ENCODE results near the gene SMAD3. TPM values are rescaled to one million over a fixed set of nuclear protein-coding genes. Genes with fewer than 3 reads are reported as not detected.

SMAD3 gene
- total and polyA plus RNA-seq, 2 experiments from 2014 or later, result 30.8 to 34.0 TPM

- H3K4me2 ChIP-seq (ENCODE audit: unreplicated experiment), result no peak overlapping the region
- H3K4me1 ChIP-seq (ENCODE audit: insufficient read depth), result 0 out of 2 replicates have a peak, but pooled peaks cover 2% of the 10 kb centered on the region
- no peaks in the 10 kb centered on the region for H4K20me1 ChIP-seq (ENCODE audit: insufficient read depth)
- no peak overlapping the region for H3K4me3 ChIP-seq
- 89 to 92% methylated on average over 3 of the region's 3 CpGs for WGBS, 2 experiments (ENCODE audit: low coverage in 1 of 2, low lambda C conversion rate in 2 of 2, missing lambda C conversion rate in 2 of 2)
- no peaks in the 10 kb centered on the region for H3F3A ChIP-seq (ENCODE audit: insufficient read depth)
- H3K27ac ChIP-seq, result no peak overlapping the region
- DNase-seq, result no peak
- no peak overlapping the region for H2AFZ ChIP-seq
- peaks cover 21% of the 10 kb centered on the region; the same call in 1 of the 2 replicates for H3K36me3 ChIP-seq (ENCODE audit: low read depth)
- H3K79me2 ChIP-seq (ENCODE audit: insufficient read depth), result 0 out of 2 replicates have a peak, but pooled peaks cover 5% of the 10 kb centered on the region
- H3K9ac ChIP-seq, result no peak overlapping the region
- H3K9me3 ChIP-seq (ENCODE audit: low read depth), result no peaks in the 10 kb centered on the region
- TF ChIP-seq EZH2 (IDR thresholded peaks at IDR 0.05; ENCODE audit: insufficient read depth, poor library complexity, severe bottlenecking) (no peak), EZH2phosphoT487 (IDR thresholded peaks at IDR 0.05; ENCODE audit: insufficient read depth, low read depth) (no peak)
- H3K27me3 ChIP-seq (replicated peaks; ENCODE audit: insufficient read depth), result no peaks in the 10 kb centered on the region
- H3K9me2 ChIP-seq (ENCODE audit: insufficient read depth), result no peaks in the 10 kb centered on the region
- in situ Hi-C loops (cut with MboI), result no loop called here
These were observed 142.3 kb downstream of the SMAD3 start for GRCh38 chr15:67207555-67208207.

- H3K79me2 ChIP-seq (ENCODE audit: insufficient read depth), result 0 out of 2 replicates have a peak, but pooled peaks cover 5% of the 10 kb centered on the region
- no peaks in the 10 kb centered on the region for H3K9me3 ChIP-seq (ENCODE audit: low read depth)
- no peak overlapping the region for H3K4me3 ChIP-seq
- no peak for DNase-seq
- H3F3A ChIP-seq (ENCODE audit: insufficient read depth), result no peaks in the 10 kb centered on the region
- no peaks in the 10 kb centered on the region for H3K27me3 ChIP-seq (replicated peaks; ENCODE audit: insufficient read depth)
- WGBS, 2 experiments (ENCODE audit: low coverage in 1 of 2, low lambda C conversion rate in 2 of 2, missing lambda C conversion rate in 2 of 2), result 100% methylated on average over 2 of the region's 2 CpGs
- no peak overlapping the region for H3K4me2 ChIP-seq (ENCODE audit: unreplicated experiment)
- H3K27ac ChIP-seq, result no peak overlapping the region
- H3K4me1 ChIP-seq (ENCODE audit: insufficient read depth), result 0 out of 2 replicates have a peak, but pooled peaks cover 4% of the 10 kb centered on the region
- H3K36me3 ChIP-seq (ENCODE audit: low read depth), result peaks cover 14% of the 10 kb centered on the region; the same call in 1 of the 2 replicates
- TF ChIP-seq EZH2phosphoT487 (IDR thresholded peaks at IDR 0.05; ENCODE audit: insufficient read depth, low read depth) (no peak), EZH2 (IDR thresholded peaks at IDR 0.05; ENCODE audit: insufficient read depth, poor library complexity, severe bottlenecking) (no peak)
- no peaks in the 10 kb centered on the region for H4K20me1 ChIP-seq (ENCODE audit: insufficient read depth)
- H3K9me2 ChIP-seq (ENCODE audit: insufficient read depth), result no peaks in the 10 kb centered on the region
- no peak overlapping the region for H3K9ac ChIP-seq
- H2AFZ ChIP-seq, result no peak overlapping the region
- in situ Hi-C loops (cut with MboI), result no loop called here
These were observed 143.0 kb downstream of the SMAD3 start for GRCh38 chr15:67208396-67208795.

- DNase-seq, result no peak
- Histone ChIP-seq H3K79me2 (ENCODE audit: insufficient read depth) (0 out of 2 replicates have a peak, but pooled peaks cover 5% of the 10 kb centered on the region), H3K4me1 (ENCODE audit: insufficient read depth) (0 out of 2 replicates have a peak, but pooled peaks cover 4% of the 10 kb centered on the region), H3K4me3 (no peak overlapping the region), H4K20me1 (ENCODE audit: insufficient read depth) (no peaks in the 10 kb centered on the region), H3K9me3 (ENCODE audit: low read depth) (no peaks in the 10 kb centered on the region), H3K4me2 (ENCODE audit: unreplicated experiment) (no peak overlapping the region), H3K27me3 (replicated peaks; ENCODE audit: insufficient read depth) (no peaks in the 10 kb centered on the region), H3K9me2 (ENCODE audit: insufficient read depth) (no peaks in the 10 kb centered on the region), H3K36me3 (ENCODE audit: low read depth) (peaks cover 12% of the 10 kb centered on the region; the same call in 1 of the 2 replicates), H3K27ac (no peak overlapping the region), H3F3A (ENCODE audit: insufficient read depth) (no peaks in the 10 kb centered on the region), H2AFZ (no peak overlapping the region), H3K9ac (no peak overlapping the region)
- WGBS, 2 experiments (ENCODE audit: low coverage in 1 of 2, low lambda C conversion rate in 2 of 2, missing lambda C conversion rate in 2 of 2), result 96 to 99% methylated on average over 5 of the region's 5 CpGs
- no peak for TF ChIP-seq EZH2 (IDR thresholded peaks at IDR 0.05; ENCODE audit: insufficient read depth, poor library complexity, severe bottlenecking)
- in situ Hi-C loops (cut with MboI), result no loop called here
These were observed 145.3 kb downstream of the SMAD3 start for GRCh38 chr15:67210555-67211168.

- no peak for DNase-seq
- no peak overlapping the region for H2AFZ ChIP-seq
- H4K20me1 ChIP-seq (ENCODE audit: insufficient read depth), result no peaks in the 10 kb centered on the region
- 90 to 91% methylated on average over 4 of the region's 4 CpGs for WGBS, 2 experiments (ENCODE audit: low coverage in 1 of 2, low lambda C conversion rate in 2 of 2, missing lambda C conversion rate in 2 of 2)
- H3K27me3 ChIP-seq (replicated peaks; ENCODE audit: insufficient read depth), result no peaks in the 10 kb centered on the region
- 0 out of 2 replicates have a peak, but pooled peaks cover 5% of the 10 kb centered on the region for H3K79me2 ChIP-seq (ENCODE audit: insufficient read depth)
- in situ Hi-C loops (cut with MboI), result no loop called here
- H3K27ac ChIP-seq, result no peak overlapping the region
- no peak overlapping the region for H3K4me3 ChIP-seq
- peaks cover 8% of the 10 kb centered on the region; the same call in 1 of the 2 replicates for H3F3A ChIP-seq (ENCODE audit: insufficient read depth)
- 0 out of 2 replicates have a peak, but pooled peaks cover 4% of the 10 kb centered on the region for H3K4me1 ChIP-seq (ENCODE audit: insufficient read depth)
- H3K9ac ChIP-seq, result no peak overlapping the region
- no peak overlapping the region for H3K4me2 ChIP-seq (ENCODE audit: unreplicated experiment)
- no peaks in the 10 kb centered on the region for H3K9me2 ChIP-seq (ENCODE audit: insufficient read depth)
- H3K9me3 ChIP-seq (ENCODE audit: low read depth), result no peaks in the 10 kb centered on the region
- H3K36me3 ChIP-seq (ENCODE audit: low read depth), result peaks cover 11% of the 10 kb centered on the region; the same call in 1 of the 2 replicates
- no peak for TF ChIP-seq EZH2 (IDR thresholded peaks at IDR 0.05; ENCODE audit: insufficient read depth, poor library complexity, severe bottlenecking)
- TF ChIP-seq EZH2phosphoT487 (IDR thresholded peaks at IDR 0.05; ENCODE audit: insufficient read depth, low read depth), result no peak
These were observed 147.4 kb downstream of the SMAD3 start for GRCh38 chr15:67212684-67213367.
